ENCODE data around the gene FAP.

- TF ChIP-seq CTCF (conservative IDR thresholded peaks at IDR 0.05; ENCODE audit: low read depth, low read length) (no peak), EZH2 (IDR thresholded peaks at IDR 0.05; ENCODE audit: low read length, unreplicated experiment) (no peak), EZH2phosphoT487 (IDR thresholded peaks at IDR 0.05; ENCODE audit: borderline replicate concordance, low read length) (no peak)
Observed at GRCh38 chr2:162219426-162219825, 23.8 kb downstream of the FAP start.
